ENCODE data around the gene KLF13.

KLF13 gene

GRCh38 chr15:31330836-31331235 is 4.2 kb downstream of the KLF13 start:
- no peak for DNase-seq (ENCODE audit: insufficient read length, low spot score)
- FAIRE-seq = no peak

GRCh38 chr15:31331389-31331788 is 4.8 kb downstream of the KLF13 start:
- FAIRE-seq = no peak
- DNase-seq (ENCODE audit: insufficient read length, low spot score) = no peak

GRCh38 chr15:31332020-31332680 is 5.5 kb downstream of the KLF13 start:
- DNase-seq (ENCODE audit: insufficient read length, low spot score) = no peak
- FAIRE-seq = no peak

- no peak for FAIRE-seq
- DNase-seq (ENCODE audit: insufficient read length, low spot score) = no peak
These were observed 6.0 kb downstream of the KLF13 start for GRCh38 chr15:31332681-31333071.

- no peak for FAIRE-seq
- DNase-seq (ENCODE audit: insufficient read length, low spot score) = no peak
These were observed 6.5 kb downstream of the KLF13 start for GRCh38 chr15:31333119-31333518.

GRCh38 chr15:31333820-31334219 is 7.2 kb downstream of the KLF13 start:
- FAIRE-seq = no peak
- no peak for DNase-seq (ENCODE audit: insufficient read length, low spot score)

- FAIRE-seq = no peak
- DNase-seq (ENCODE audit: insufficient read length, low spot score) = no peak
These were observed 9.5 kb downstream of the KLF13 start for GRCh38 chr15:31335989-31336592.

- no peak for DNase-seq (ENCODE audit: insufficient read length, low spot score)
- no peak for FAIRE-seq
These were observed 10.1 kb downstream of the KLF13 start for GRCh38 chr15:31336593-31337295.

- no peak for DNase-seq (ENCODE audit: insufficient read length, low spot score)
- FAIRE-seq = no peak
These were observed 10.9 kb downstream of the KLF13 start for GRCh38 chr15:31337352-31338031.

GRCh38 chr15:31338318-31338878 is 11.8 kb downstream of the KLF13 start:
- DNase-seq (ENCODE audit: insufficient read length, low spot score) = no peak
- no peak for FAIRE-seq

GRCh38 chr15:31338879-31339557 is 12.4 kb downstream of the KLF13 start:
- FAIRE-seq (no peak), DNase-seq (ENCODE audit: insufficient read length, low spot score) (peak; percentile 50)

- no peak for DNase-seq (ENCODE audit: insufficient read length, low spot score)
- FAIRE-seq = no peak
These were observed 12.9 kb downstream of the KLF13 start for GRCh38 chr15:31339558-31339895.

GRCh38 chr15:31340047-31340446 is 13.4 kb downstream of the KLF13 start:
- no peak for DNase-seq (ENCODE audit: insufficient read length, low spot score)
- FAIRE-seq = no peak

GRCh38 chr15:31340592-31340991 is 14.0 kb downstream of the KLF13 start:
- FAIRE-seq = no peak

GRCh38 chr15:31341071-31341470 is 14.4 kb downstream of the KLF13 start:
- DNase-seq (ENCODE audit: insufficient read length, low spot score) = no peak
- FAIRE-seq = no peak

More at GRCh38 chr15:31340592-31340991, 14.0 kb downstream of the KLF13 start:
- DNase-seq (ENCODE audit: insufficient read length, low spot score) = no peak

- DNase-seq (ENCODE audit: insufficient read length, low spot score) (no peak), FAIRE-seq (no peak)
These were observed 15.0 kb downstream of the KLF13 start for GRCh38 chr15:31341496-31342195.

- DNase-seq (ENCODE audit: insufficient read length, low spot score) = no peak
These were observed 15.7 kb downstream of the KLF13 start for GRCh38 chr15:31342381-31342780.

GRCh38 chr15:31342781-31343626 is 16.4 kb downstream of the KLF13 start:
- no peak for FAIRE-seq
- DNase-seq (ENCODE audit: insufficient read length, low spot score) = no peak

More at GRCh38 chr15:31342381-31342780, 15.7 kb downstream of the KLF13 start:
- no peak for FAIRE-seq

- DNase-seq (ENCODE audit: insufficient read length, low spot score) (no peak), FAIRE-seq (no peak)
These were observed 17.2 kb downstream of the KLF13 start for GRCh38 chr15:31343831-31344230.
